ENCODE data around the gene ULBP2. TPM values are rescaled to one million over a fixed set of nuclear protein-coding genes. Genes with fewer than 3 reads are reported as not detected.

Gene ULBP2, protein sequence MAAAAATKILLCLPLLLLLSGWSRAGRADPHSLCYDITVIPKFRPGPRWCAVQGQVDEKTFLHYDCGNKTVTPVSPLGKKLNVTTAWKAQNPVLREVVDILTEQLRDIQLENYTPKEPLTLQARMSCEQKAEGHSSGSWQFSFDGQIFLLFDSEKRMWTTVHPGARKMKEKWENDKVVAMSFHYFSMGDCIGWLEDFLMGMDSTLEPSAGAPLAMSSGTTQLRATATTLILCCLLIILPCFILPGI
- 13.0 and 14.1 TPM in 2 replicates for total RNA-seq

DNA sequence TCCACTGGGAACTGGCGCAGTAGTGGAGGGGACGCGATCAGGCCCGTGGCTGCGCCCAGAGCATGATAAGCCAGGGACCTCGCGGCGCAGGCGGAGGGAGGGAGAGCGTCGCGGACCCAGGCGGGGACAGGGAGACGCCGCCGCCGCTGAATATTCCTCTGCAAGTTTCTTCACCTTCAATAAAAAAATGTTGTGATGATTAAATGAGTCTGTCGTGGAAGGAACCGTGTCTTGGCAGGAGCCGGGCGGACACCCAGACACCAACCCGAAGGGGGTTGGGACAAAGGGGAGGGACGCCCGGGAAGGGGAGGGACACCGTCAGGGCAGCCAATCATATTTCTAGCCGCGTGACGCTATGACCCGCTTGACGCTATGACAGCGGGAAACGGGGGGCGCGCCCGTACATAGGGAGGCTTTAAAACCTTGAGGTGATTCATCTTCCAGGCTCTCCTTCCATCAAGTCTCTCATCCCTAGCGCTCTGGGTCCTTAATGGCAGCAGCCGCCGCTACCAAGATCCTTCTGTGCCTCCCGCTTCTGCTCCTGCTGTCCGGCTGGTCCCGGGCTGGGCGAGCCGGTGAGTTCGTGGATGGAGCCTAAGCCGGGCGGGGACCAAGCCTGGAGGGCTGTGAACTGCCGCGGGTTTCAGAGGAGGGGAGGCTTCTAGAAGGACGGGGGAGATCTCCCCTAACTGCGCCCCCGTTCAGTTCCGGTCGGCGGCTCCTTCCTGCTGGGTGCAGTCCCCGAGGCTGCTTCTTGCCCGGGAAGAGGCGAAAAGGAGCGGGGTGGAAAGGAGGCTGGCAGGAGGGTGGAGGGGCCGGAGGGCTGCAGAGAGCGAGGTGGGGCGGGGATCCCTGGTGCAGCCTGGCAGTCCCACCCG lies at the start of gene ULBP2:
Gene ULBP2, plus strand, starts transcription at position 432 of the 878 bp plus-strand sequence. Its CDS starts 59 bp downstream, at position 491.

DNA sequence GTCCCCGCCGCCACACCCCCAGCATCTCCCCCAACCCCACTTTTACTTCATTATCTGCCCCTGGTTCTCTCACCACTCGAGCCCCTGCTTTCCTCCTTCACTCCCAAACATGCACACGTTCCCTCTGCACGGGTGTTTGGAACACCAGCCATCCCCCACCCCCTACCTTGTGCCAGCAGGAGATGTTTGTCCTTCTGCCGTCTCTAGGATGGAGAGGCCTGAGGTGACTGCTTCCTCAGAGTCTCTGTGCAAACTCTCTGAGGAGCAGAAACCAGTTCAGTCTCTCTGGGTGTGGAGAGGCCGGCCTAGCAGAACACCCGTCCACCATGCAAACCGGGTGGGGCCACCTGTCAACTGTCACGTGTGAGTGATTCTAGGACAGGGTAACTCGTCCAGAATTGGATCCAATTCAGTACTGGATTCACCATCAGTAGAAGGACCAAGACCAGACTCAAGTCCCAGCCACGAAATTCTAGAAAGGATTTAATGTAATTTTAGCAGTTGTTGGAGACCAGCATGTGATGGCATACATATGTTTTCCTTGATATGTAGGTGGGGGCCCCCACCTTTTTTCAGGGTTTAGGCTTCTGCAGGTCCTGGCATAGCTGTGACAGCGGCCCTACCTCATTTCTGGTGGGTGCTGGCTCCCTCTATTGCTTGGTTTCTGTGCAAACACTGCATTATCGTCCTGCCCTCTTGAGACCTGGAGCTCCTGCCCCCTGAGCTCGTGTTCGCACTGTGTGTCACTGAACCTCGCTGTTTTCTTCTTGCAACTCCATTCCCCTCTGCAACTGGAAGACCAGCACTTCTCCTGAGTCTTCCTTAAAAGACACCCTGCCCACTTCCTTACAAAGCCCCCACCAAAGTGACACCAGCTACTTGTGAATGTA lies 43.7 kb upstream of the ULBP2 start, which contains the start of gene RAET1E:
Gene RAET1E, minus strand, starts transcription at position 259 of the 890 bp plus-strand sequence. CDS start 7,212 bp downstream, outside the sequence.

DNA sequence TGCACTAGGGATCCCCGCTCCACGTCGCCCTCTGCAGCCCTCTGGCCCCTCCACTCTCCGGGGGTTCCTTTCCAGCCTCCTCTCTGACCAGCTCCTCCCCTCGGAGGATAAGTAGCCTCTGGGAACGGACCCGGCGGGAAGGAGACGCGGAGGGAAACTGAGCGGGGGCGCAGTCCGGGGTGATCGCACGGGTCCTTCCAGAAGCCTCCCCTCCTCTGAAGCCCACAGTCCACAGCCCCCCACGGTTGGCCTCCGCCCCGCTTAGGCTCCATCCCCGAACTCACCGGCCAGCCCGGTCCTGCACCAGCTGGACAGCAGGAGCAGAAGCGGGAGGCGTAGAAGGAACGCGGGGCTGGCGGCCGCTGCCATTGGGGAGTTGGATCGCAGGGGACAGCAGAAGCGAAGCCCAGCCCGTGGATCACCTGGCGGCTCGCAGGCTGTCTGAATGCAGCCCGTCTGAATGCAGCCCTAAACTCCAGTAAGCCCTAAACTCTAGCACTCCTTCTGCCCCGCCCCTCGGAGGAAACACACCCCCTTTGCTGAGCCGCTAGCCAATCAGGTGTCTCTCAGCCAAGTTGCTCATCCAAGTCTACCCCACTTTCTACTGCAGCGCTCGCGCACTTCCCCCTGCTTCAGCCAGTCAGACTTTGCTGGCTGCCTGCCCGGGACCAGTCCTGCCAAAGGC lies 19.0 kb upstream of the ULBP2 start, which contains the start of gene RAET1G:
Gene RAET1G, minus strand, starts transcription at position 480 of the 685 bp plus-strand sequence. Its CDS starts 111 bp downstream, at position 369.

DNA sequence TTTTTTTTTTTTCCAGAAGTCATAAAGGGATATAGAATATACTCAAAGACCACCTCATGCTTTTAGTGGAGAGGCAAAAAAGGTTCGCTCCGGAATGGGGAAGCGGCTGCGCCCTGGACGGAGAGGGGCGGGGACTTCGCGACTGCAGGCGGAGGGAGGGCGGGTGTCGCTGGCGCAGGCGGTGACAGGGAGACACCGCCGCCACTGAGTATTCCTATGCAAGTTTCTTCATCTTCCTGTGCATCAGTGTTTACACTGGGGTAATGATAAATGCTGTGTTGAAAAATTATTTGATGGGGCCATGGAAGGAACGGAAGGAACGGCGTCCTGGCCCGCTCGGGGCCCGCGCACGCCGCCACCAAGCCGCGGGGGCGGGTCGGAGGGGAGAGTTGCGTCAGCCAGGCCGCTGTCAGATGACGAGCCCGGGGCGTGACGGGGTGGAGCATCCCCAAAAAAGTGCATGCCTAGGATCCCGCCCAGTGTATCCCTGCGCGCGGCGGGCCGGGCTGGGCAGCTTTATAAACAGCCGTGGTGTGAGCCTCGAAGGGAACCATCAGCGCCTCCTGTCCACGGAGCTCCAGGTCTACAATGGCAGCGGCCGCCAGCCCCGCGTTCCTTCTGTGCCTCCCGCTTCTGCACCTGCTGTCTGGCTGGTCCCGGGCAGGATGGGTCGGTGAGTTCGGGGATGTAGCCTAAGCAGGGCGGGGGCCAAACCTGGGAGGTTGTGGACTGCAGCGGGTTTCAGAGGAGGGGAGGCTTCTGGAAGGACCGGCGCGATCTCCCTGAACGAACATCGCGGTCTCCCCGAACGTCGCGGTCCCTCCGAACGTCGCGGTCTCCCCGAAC lies 21.9 kb downstream of the ULBP2 start, which contains the start of gene ULBP1:
Gene ULBP1, plus strand, starts transcription at position 482 of the 846 bp plus-strand sequence. Its CDS starts 107 bp downstream, at position 589.

Other genes with a start within 250 kb of the ULBP2 start
- gene LATS1, start 223.9 kb upstream of the ULBP2 start, total RNA-seq, result 7.4 and 14.6 TPM in 2 replicates
- gene NUP43, start 195.5 kb upstream of the ULBP2 start, total RNA-seq, result 12.4 and 20.5 TPM in 2 replicates
- gene PCMT1, start 192.3 kb upstream of the ULBP2 start, total RNA-seq, result 140 and 179 TPM in 2 replicates
- gene LRP11, start 77.7 kb upstream of the ULBP2 start, total RNA-seq, result 87.3 and 103 TPM in 2 replicates
- 13.7 and 16.3 TPM in 2 replicates for gene RAET1E, start 43.9 kb upstream of the ULBP2 start, total RNA-seq
- gene RAET1G, start 18.9 kb upstream of the ULBP2 start, total RNA-seq, result 30.8 and 34.7 TPM in 2 replicates
- gene ULBP1, start 21.9 kb downstream of the ULBP2 start, total RNA-seq, result 0.05 and 0.28 TPM in 2 replicates
- 23.0 and 27.2 TPM in 2 replicates for gene RAET1L, start 83.5 kb downstream of the ULBP2 start, total RNA-seq
- 12.1 and 14.7 TPM in 2 replicates for gene ULBP3, start 127.1 kb downstream of the ULBP2 start, total RNA-seq
- gene PPP1R14C, start 201.0 kb downstream of the ULBP2 start, total RNA-seq, result 89.3 and 94.6 TPM in 2 replicates

Measured in airway epithelial cell (primary cell).